SK-N-MC (cell line): ENCODE results near the gene PXDC1.

Experiments used
- DNase-seq: peaks from one replicate; pipeline ENCODE4 v3.0.0-alpha.2; 2011; ENCODE audit warnings: low read depth, low spot score
- H3K27ac ChIP-seq: fragments of 200-600 bp; sonication (generic); 2 replicates; pipeline ENCODE4 v1.5.1; 2016; ENCODE audit warnings: mixed run types
- H3K36me3 ChIP-seq: fragments of 200-600 bp; sonication (generic); 2 replicates; pipeline ENCODE4 v1.6.1; 2017; ENCODE audit warnings: antibody characterized with exemption, low read length, mixed read lengths; ENCODE audit not compliant: insufficient read depth
- H3K4me3 ChIP-seq: fragments of 200-600 bp; sonication (generic); 2 replicates; pipeline ENCODE4 v1.5.1; 2016
- H3K9ac ChIP-seq: fragments of 200-600 bp; sonication (generic); 2 replicates; pipeline ENCODE4 v1.8.0; 2017; ENCODE audit warnings: mixed run types, mixed read lengths; ENCODE audit not compliant: insufficient read length
- H3K9me3 ChIP-seq: fragments of 200-600 bp; sonication (generic); 2 replicates; pipeline ENCODE4 v1.6.1; 2017; ENCODE audit warnings: low read depth, mild to moderate bottlenecking, antibody characterized with exemption, low read length, moderate library complexity, mixed read lengths
- EZH2 ChIP-seq: fragments of 200-600 bp; sonication (generic); IDR thresholded peaks from one replicate; pipeline ENCODE4 v1.6.1; 2017; ENCODE audit warnings: antibody characterized with exemption
- FOXP2 ChIP-seq: optimal IDR thresholded peaks from 2 replicates; pipeline ENCODE3; 2011; ENCODE audit warnings: mild to moderate bottlenecking, moderate library complexity; ENCODE audit not compliant: insufficient read depth; ENCODE audit errors: extremely low read length, control extremely low read depth
- POLR2AphosphoS5 ChIP-seq: IDR thresholded peaks from 2 replicates; pipeline ENCODE4 v1.6.1; 2012; ENCODE audit warnings: mild to moderate bottlenecking, low read depth, low read length, borderline replicate concordance

Gene PXDC1

GRCh38 chr6:3731700-3732099 is 19.8 kb downstream of the PXDC1 start:
- no peak for TF ChIP-seq POLR2AphosphoS5
- TF ChIP-seq EZH2: no peak
- TF ChIP-seq FOXP2: no peak
- no peaks in the 10 kb centered on the region for H3K9me3 ChIP-seq
- no peak for DNase-seq
- no peaks in the 10 kb centered on the region for H3K36me3 ChIP-seq
- no peak overlapping the region for H3K27ac ChIP-seq
- no peak overlapping the region for H3K9ac ChIP-seq
- no peak overlapping the region for H3K4me3 ChIP-seq

DNA sequence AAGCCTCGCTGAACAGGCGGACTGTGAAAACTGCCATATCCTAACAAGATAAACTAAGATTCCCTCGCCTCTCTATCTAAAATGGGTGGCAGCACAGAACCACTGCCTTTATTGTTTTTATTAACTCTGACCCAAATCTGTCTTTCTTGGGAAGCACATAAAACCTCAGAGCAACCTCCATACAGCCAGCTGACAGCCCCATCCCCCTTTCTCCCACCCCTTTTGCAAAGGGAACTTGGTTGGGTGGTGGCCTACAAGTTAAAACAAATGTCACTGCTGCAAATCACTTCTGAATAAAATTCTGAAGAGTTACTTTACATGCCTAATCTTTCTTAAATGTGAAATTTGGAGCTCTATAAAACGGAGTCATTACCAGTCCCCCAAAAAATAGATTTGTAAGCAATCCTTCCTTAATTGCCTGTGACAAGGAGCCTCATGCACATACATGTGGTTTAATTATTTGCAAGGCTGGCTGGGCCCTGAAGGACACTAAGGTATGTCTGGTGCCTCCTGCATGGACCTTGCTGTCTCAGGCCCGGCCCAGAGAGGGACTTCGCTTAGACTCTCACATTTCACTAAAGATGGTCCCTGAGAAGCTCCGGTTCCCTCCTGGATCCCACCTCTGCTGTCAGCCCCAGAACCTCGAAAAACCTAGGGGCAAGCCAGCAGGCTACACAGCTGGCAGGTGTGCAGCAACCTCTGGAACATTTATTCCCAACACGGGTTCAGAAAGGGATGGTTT is 21.7 kb downstream of the PXDC1 start:
- Histone ChIP-seq H3K4me3 (no peak overlapping the region), H3K9me3 (no peaks in the 10 kb centered on the region), H3K36me3 (no peaks in the 10 kb centered on the region), H3K27ac (no peak overlapping the region), H3K9ac (no peak overlapping the region)
- no peak for TF ChIP-seq POLR2AphosphoS5
- no peak for TF ChIP-seq FOXP2
- TF ChIP-seq EZH2: no peak
- DNase-seq: no peak

DNA sequence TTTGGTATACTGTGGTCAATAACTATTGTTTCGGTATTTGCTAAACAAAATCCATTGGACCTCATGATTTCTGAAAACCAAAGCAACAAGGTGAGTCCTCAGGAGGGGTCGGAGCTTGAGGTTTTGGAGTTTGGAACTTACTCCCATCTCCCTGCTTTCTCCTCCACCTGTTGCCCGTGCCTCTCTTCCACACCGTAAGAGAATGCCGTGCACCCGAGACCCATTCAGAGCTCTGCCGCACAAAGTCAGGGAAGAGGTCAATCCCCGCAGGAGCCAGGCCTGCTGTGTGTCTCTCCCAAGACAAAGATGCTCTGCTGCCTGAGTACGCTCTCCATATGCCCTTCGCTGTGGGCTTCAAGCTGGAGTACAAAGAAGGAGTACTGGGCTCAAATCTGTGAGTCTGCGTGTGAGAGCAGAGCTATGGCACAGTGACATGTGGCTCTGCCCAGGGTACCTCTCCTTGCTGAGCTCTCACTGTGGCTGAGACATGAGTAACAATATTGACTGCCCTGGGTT is 23.9 kb downstream of the PXDC1 start:
- Histone ChIP-seq H3K27ac (no peak overlapping the region), H3K9ac (no peak overlapping the region), H3K9me3 (no peaks in the 10 kb centered on the region), H3K36me3 (no peaks in the 10 kb centered on the region), H3K4me3 (no peak overlapping the region)
- TF ChIP-seq FOXP2 (no peak), EZH2 (no peak), POLR2AphosphoS5 (no peak)
- no peak for DNase-seq

DNA sequence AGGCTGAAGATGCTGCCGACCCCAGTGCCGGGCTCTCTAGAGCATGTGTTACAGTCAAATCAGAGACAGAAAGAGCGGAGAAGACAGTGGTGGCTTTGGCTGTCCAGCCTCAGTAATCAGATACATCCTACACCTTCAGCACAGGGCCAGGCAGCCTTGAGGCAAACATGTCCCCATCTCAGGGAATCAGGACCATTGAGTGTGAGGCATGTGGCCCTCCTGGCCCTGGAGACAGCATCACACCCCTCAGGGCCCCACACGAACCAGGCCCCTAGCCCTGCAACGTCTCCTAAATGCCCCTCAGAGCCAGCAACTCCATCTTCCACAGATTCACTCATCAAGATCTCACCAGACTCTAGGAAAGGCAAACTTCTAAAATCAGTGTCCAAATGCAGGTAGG is 24.5 kb downstream of the PXDC1 start:
- Histone ChIP-seq H3K9ac (no peak overlapping the region), H3K27ac (no peak overlapping the region), H3K9me3 (no peaks in the 10 kb centered on the region), H3K36me3 (no peaks in the 10 kb centered on the region), H3K4me3 (no peak overlapping the region)
- DNase-seq: no peak
- no peak for TF ChIP-seq FOXP2
- TF ChIP-seq EZH2: no peak
- no peak for TF ChIP-seq POLR2AphosphoS5

DNA sequence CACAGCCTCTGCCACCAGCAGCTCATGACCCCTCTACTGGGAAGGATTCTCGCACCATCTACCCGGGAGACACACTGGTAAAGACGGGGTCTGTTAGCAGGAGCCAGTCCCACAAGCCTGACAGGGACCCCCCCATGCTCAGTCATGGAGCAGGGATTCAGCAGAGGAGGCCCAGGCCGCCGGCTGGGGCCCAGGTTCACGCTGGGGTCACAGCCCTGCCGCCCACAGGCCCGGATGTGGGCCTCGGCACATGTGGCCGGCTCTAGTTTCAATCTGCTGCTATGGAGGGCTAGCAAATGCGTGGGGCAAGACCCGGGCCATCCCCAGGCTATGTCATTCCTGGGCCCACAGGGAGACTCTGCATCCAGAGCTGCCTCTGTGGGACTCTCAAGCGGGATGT is 25.1 kb downstream of the PXDC1 start:
- Histone ChIP-seq H3K9me3 (no peaks in the 10 kb centered on the region), H3K27ac (no peak overlapping the region), H3K36me3 (no peaks in the 10 kb centered on the region), H3K4me3 (no peak overlapping the region), H3K9ac (no peak overlapping the region)
- no peak for DNase-seq
- TF ChIP-seq POLR2AphosphoS5: no peak
- TF ChIP-seq FOXP2: no peak
- TF ChIP-seq EZH2: no peak

- no peak overlapping the region for H3K4me3 ChIP-seq
- no peaks in the 10 kb centered on the region for H3K9me3 ChIP-seq
- H3K27ac ChIP-seq: no peak overlapping the region
- no peak overlapping the region for H3K9ac ChIP-seq
- no peak for DNase-seq
- H3K36me3 ChIP-seq: no peaks in the 10 kb centered on the region
- no peak for TF ChIP-seq EZH2
- no peak for TF ChIP-seq FOXP2
- no peak for TF ChIP-seq POLR2AphosphoS5
Measured at GRCh38 chr6:3725145-3726047, 26.1 kb downstream of the PXDC1 start.

DNA sequence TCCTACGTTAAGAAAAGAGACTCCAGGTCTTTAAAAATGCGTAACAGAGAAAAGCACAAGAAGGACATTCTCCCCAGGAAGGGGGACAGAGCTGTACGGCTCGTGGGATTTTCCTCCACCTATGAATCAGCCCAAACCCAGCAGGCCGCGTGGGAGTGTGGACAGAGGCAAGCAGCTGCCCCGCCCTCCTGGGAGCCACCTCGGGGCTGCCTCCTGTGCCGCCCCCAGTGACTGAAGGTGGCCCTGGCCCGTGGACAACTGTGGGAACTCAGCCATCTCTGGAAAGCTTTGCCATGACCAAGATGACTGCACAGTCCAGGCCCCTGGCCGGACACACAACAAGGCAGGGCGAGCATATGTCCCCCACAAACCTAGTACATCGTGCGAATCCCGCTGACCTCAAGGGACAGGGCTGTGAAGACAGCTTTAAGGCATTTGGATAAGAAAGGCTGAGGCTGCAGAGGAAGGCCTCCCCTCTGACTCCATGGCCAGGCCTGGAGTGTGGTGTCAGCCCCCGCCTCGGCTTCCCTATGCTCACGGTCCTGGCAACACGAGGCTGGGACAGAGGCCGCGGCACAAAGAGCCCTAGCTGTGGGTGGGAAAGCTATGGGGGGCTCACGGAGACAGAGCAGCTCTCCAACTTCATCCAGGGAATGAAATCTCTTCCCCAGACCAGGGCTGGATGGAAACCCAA is 26.9 kb downstream of the PXDC1 start:
- DNase-seq: no peak
- Histone ChIP-seq H3K4me3 (no peak overlapping the region), H3K36me3 (no peaks in the 10 kb centered on the region), H3K9me3 (no peaks in the 10 kb centered on the region), H3K9ac (no peak overlapping the region), H3K27ac (no peak overlapping the region)
- TF ChIP-seq POLR2AphosphoS5 (no peak), FOXP2 (no peak), EZH2 (no peak)

DNA sequence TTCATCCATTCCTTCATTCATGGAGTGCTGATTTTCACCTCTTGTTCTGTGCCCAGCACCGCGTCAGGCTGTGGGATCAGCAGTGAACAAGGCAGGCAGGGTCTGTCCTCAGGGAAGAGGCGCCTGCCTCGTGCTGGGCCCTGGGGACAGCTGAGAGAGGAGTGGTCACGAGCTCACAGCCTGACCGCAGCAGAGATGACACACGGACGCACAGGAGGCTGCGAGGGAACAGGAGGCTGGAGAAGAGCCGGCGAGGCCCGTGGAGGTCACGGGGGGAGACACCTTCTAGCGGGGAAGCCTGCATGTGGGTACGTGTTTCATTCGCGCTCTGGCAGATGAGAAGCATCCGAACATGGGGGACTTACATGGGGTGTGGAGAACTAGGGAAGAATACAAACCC is 27.5 kb downstream of the PXDC1 start:
- no peak for DNase-seq
- no peaks in the 10 kb centered on the region for H3K36me3 ChIP-seq
- TF ChIP-seq EZH2: no peak
- no peak for TF ChIP-seq FOXP2
- no peak for TF ChIP-seq POLR2AphosphoS5
- no peaks in the 10 kb centered on the region for H3K9me3 ChIP-seq
- H3K9ac ChIP-seq: no peak overlapping the region
- H3K4me3 ChIP-seq: no peak overlapping the region
- no peak overlapping the region for H3K27ac ChIP-seq
